ENCODE data around the gene GGPS1.
A peak's percentile ranks its signal among the peaks of the same experiment; 100 is the strongest.
"Not testable (repeated sequence)": the region's sequence is repeated elsewhere in the genome, so short reads cannot be mapped to it uniquely, and the experiment has no call there.

Gene GGPS1

DNA sequence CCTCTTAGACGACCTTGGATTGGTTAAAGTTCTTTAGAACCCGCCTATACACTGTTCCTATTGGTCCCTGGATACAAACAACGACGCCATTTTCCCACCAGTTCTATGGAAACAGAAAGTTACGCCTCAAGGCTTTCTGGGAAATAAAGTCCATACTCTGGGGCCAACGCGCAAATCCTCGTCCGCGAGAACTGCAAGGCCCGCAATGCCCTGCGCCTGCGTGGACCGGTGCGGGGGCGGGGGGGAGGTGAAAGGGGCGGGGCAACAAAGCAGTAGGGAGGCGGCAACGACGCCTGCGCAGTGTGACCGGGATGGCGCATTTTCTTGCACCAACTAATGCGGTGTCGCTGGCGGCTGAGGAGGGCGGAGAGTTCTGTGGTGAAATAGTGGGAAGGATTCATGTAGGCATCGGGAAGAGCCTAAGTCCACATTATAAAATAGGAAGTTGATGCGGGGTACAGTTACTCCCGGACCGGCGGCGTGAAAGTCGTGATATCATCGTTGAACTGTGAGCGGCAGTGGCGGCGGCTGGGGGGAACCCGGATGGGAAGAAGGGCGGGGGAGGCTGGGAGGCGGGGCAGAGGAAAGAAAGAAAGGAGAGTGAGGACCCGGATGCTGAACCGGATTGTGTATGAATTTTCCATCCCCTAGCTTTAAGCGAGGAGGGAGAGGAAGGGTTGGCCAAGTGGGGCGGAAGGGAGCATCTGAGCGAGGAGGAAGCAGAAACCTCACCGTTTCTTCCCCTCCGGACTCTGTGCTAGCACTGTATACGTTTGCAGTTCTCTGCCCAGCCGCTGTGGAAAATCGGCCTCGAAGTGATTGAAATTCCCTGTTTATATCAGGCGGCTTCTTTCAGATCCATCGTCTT lies at the start of gene GGPS1:
Gene GGPS1, plus strand, starts transcription at position 300 of the 868 bp plus-strand sequence. CDS start 6,695 bp downstream, outside the sequence.
- DNase-seq, result peak; percentile 100

- no peak for DNase-seq
These were observed 49.5 kb upstream of the GGPS1 start for GRCh38 chr1:235278915-235279292.

- no peak for DNase-seq
These were observed 48.7 kb upstream of the GGPS1 start for GRCh38 chr1:235279694-235280093.

DNA sequence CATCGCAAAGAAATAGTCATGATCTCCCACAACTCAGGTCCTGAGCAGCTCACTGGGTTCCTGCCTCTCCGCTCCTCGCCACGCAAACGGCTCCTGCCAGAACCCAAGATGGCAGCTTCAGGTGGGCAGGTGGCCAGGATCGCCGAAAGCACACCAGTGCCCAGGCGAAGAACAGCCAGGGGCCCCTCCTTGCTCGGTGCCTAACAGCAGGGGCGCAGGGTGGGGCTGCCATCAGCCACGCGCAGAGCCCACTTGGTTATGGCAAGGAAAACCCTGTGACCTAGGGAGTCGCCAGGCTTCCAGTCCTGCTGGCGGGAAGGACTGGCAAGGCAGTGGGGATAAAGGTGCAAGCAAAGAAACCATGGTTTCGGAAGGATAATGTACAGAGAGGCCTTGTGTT lies 47.9 kb upstream of the GGPS1 start:
- no peak for DNase-seq

- DNase-seq, result not testable (repeated sequence)
These were observed 44.7 kb upstream of the GGPS1 start for GRCh38 chr1:235283636-235284035.

- no peak for DNase-seq
These were observed 44.1 kb upstream of the GGPS1 start for GRCh38 chr1:235284231-235284769.

- DNase-seq, result no peak
These were observed 41.7 kb upstream of the GGPS1 start for GRCh38 chr1:235286667-235287066.

GRCh38 chr1:235287208-235287882 lies 41.0 kb upstream of the GGPS1 start:
- peak; percentile 56 for DNase-seq

- no peak for DNase-seq
These were observed 38.3 kb upstream of the GGPS1 start for GRCh38 chr1:235289859-235290739.

- peak; percentile 60 for DNase-seq
These were observed 37.4 kb upstream of the GGPS1 start for GRCh38 chr1:235290740-235291502.

DNA sequence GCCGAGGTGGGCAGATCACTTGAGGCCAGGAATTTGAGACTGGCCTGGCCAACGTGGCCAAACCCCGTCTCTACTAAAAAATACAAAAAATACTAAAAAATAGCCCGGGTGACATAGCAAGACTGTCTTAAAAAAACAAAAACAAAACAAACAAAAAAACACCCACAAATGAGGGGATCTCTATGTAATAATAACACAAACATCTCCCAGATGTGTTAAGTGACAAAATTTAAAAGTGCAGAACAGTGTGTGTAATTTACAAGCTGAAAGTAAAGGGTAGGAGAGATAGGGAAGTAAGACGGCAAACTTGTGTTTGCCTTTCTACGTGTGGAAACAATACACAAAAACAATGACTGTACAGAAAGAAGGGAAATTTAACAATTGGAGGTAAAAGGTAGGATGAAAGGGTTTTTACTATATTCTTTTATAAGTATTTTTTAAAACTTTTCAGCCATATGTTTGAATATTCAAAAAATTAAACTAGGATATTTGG lies 36.7 kb upstream of the GGPS1 start:
- no peak for DNase-seq

DNA sequence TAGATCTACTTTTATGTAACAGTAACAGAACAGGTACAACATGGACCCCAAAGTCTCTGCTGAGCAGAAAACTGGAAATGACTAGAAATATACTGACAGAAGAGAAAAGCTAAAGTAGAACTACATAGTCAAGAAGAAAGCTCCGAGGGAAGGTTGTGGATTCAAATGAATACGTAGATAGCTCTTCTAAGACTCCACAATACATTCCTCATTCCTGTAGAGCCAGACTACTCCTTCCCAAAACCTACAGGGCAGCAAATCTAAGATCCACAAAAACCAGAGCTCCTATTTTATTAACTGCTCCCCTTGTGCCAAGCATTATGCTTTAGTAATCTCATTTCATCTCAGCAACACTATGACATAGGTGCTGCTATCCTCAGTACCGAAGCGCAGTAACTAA lies 35.6 kb upstream of the GGPS1 start:
- no peak for DNase-seq

GRCh38 chr1:235293322-235293942 lies 34.9 kb upstream of the GGPS1 start:
- no peak for DNase-seq

- DNase-seq, result no peak
These were observed 32.4 kb upstream of the GGPS1 start for GRCh38 chr1:235295902-235296350.

DNA sequence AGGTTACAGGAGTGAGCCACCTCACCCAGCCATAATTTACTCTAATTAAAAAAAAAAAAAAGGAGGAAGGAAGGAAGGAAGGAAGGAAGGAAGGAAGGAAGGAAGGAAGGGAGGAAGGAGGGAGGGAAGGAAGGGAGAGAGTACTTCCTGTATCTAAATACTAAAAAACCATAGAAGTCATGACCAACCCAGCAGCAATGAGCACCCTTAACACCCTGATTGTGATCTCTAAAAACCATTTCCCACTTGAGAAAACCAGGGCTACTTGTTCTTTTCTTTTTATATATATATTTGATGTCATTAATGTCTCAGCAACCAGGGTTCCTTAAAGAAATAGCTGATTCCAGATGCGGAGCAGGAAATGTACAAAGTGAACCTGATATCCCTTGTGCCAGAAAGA lies 31.6 kb upstream of the GGPS1 start:
- DNase-seq, result no peak

GRCh38 chr1:235297579-235297978 lies 30.8 kb upstream of the GGPS1 start:
- no peak for DNase-seq

GRCh38 chr1:235298758-235299157 lies 29.6 kb upstream of the GGPS1 start:
- peak; percentile 12 for DNase-seq

- no peak for DNase-seq
These were observed 29.1 kb upstream of the GGPS1 start for GRCh38 chr1:235299169-235299858.

GRCh38 chr1:235302143-235302542 lies 26.2 kb upstream of the GGPS1 start:
- DNase-seq, result no peak

DNA sequence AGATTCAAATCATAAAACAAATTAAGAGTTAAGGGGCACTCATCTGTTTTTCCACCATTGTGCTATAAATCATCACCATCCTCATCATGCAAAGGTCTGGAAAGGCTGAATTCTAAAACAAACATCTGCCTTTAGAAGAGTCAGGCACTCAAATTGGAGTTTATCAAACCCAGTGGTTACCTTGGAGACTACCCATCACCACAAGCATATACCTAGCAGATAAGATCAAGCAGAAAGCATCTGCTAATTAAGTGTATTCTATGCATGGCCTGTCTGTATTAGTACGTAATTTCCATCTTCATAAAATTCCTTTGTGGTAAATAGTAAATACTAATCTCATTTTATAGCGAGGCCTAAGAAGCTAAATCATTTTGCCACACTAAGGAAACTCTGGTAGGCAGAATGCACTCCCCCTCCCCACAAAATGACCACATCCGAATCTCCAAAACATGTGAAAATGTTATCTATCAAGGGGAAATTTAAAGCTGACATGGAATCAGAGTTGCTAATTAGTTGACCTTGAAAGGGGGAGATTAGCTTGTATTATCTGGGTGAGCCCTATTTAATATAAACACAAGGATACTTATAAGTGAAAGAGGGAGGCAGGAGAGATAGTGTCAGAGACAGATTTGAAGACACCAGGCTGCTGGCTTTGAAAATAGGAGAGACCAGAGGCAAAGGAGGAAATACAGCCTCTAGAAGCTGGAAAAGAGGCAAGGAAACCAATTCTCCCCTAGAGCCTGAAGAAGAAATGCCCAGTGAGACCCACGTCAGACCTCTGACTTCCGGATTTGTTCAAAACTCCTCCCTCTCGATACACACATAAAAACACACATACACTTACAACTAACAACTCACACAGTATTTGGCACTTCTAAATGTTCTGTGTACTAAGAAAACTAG lies 23.6 kb upstream of the GGPS1 start:
- peak; percentile 58 for DNase-seq
